Measurements from ENCODE around the gene ASB3.

Gene ASB3

GRCh38 chr2:53652131-53652530 lies 134.6 kb downstream of the ASB3 start:
- no peak for DNase-seq (ENCODE audit: low spot score)

- no peak for DNase-seq (ENCODE audit: low spot score)
Measured at GRCh38 chr2:53646788-53647187, 140.0 kb downstream of the ASB3 start.

GRCh38 chr2:53641290-53641689 lies 145.5 kb downstream of the ASB3 start:
- DNase-seq (ENCODE audit: low spot score), result no peak

- no peak for DNase-seq (ENCODE audit: low spot score)
Measured at GRCh38 chr2:53640466-53640865, 146.3 kb downstream of the ASB3 start.

- no peak for DNase-seq (ENCODE audit: low spot score)
Measured at GRCh38 chr2:53636596-53636995, 150.2 kb downstream of the ASB3 start.

- no peak for DNase-seq (ENCODE audit: low spot score)
Measured at GRCh38 chr2:53636109-53636508, 150.6 kb downstream of the ASB3 start.

- DNase-seq (ENCODE audit: low spot score), result no peak
Measured at GRCh38 chr2:53635694-53636093, 151.1 kb downstream of the ASB3 start.

- no peak for DNase-seq (ENCODE audit: low spot score)
Measured at GRCh38 chr2:53633441-53633840, 153.3 kb downstream of the ASB3 start.

GRCh38 chr2:53632714-53633113 lies 154.0 kb downstream of the ASB3 start:
- no peak for DNase-seq (ENCODE audit: low spot score)

- no peak for DNase-seq (ENCODE audit: low spot score)
Measured at GRCh38 chr2:53632126-53632460, 154.7 kb downstream of the ASB3 start.

- no peak for DNase-seq (ENCODE audit: low spot score)
Measured at GRCh38 chr2:53631313-53632125, 155.2 kb downstream of the ASB3 start.

GRCh38 chr2:53630026-53630606 lies 156.6 kb downstream of the ASB3 start:
- no peak for DNase-seq (ENCODE audit: low spot score)

- DNase-seq (ENCODE audit: low spot score), result no peak
Measured at GRCh38 chr2:53629501-53629900, 157.3 kb downstream of the ASB3 start.

GRCh38 chr2:53629001-53629400 lies 157.8 kb downstream of the ASB3 start:
- DNase-seq (ENCODE audit: low spot score), result no peak

- DNase-seq (ENCODE audit: low spot score), result no peak
Measured at GRCh38 chr2:53622141-53622540, 164.6 kb downstream of the ASB3 start.

GRCh38 chr2:53620981-53621380 lies 165.8 kb downstream of the ASB3 start:
- no peak for DNase-seq (ENCODE audit: low spot score)
